Measurements from ENCODE around the gene ASAP2. TPM values are rescaled to one million over a fixed set of nuclear protein-coding genes. Genes with fewer than 3 reads are reported as not detected.

The ASAP2 gene
- total RNA-seq, 2 donors from 2014 or later = 58.1 to 61.7 TPM

GRCh38 chr2:9168821-9169221 is 37.8 kb upstream of the ASAP2 start:
- no peak overlapping the region for H3K27ac ChIP-seq
- H3K4me1 ChIP-seq = peaks cover 5% of the 10 kb centered on the region
- H3K36me3 ChIP-seq = no peaks in the 10 kb centered on the region
- H3K9me3 ChIP-seq = no peaks in the 10 kb centered on the region
- no peak overlapping the region for H3K4me3 ChIP-seq
- TF ChIP-seq CTCF (IDR thresholded peaks at IDR 0.05) = no peak
- intact Hi-C loops (cut with DNase I) = no loop called here
- no peak overlapping the region for H3K9ac ChIP-seq (ENCODE audit: low read depth in 2 of 2, low read length in 2 of 2)
- no peaks in the 10 kb centered on the region for H3K27me3 ChIP-seq
- no peak for DNase-seq

- Histone ChIP-seq H3K27ac (peak overlapping the region; percentile 58), H3K9ac (ENCODE audit: low read depth in 2 of 2, low read length in 2 of 2) (no peak overlapping the region), H3K4me1 (peaks cover 5% of the 10 kb centered on the region), H3K27me3 (no peaks in the 10 kb centered on the region), H3K36me3 (no peaks in the 10 kb centered on the region), H3K4me3 (no peak overlapping the region), H3K9me3 (no peaks in the 10 kb centered on the region)
- no peak for TF ChIP-seq CTCF (IDR thresholded peaks at IDR 0.05)
- DNase-seq = no peak
- intact Hi-C loops (cut with DNase I) = no loop called here
These were observed 37.1 kb upstream of the ASAP2 start for GRCh38 chr2:9169349-9170107.

- H3K27ac ChIP-seq = peak overlapping the region; percentile 58
- intact Hi-C loops (cut with DNase I) = no loop called here
- TF ChIP-seq CTCF (IDR thresholded peaks at IDR 0.05) = no peak
These were observed 36.0 kb upstream of the ASAP2 start for GRCh38 chr2:9170458-9171130.

GRCh38 chr2:9174771-9175437 is 31.7 kb upstream of the ASAP2 start:
- no peak for DNase-seq
- Histone ChIP-seq H3K27me3 (no peaks in the 10 kb centered on the region), H3K36me3 (no peaks in the 10 kb centered on the region), H3K9ac (ENCODE audit: low read depth in 2 of 2, low read length in 2 of 2) (peak overlapping the region in 1 of 2 donors; percentile 0), H3K4me1 (peaks cover 12% of the 10 kb centered on the region), H3K4me3 (no peak overlapping the region), H3K9me3 (no peaks in the 10 kb centered on the region), H3K27ac (no peak overlapping the region)
- intact Hi-C loops (cut with DNase I) = no loop called here
- no peak for TF ChIP-seq CTCF (IDR thresholded peaks at IDR 0.05)

More at GRCh38 chr2:9170458-9171130, 36.0 kb upstream of the ASAP2 start:
- peak; percentile 77 for DNase-seq
- Histone ChIP-seq H3K9ac (ENCODE audit: low read depth in 2 of 2, low read length in 2 of 2) (peak overlapping the region in 1 of 2 donors; percentile 56), H3K27me3 (no peaks in the 10 kb centered on the region), H3K4me3 (no peak overlapping the region), H3K4me1 (peaks cover 5% of the 10 kb centered on the region), H3K9me3 (no peaks in the 10 kb centered on the region), H3K36me3 (no peaks in the 10 kb centered on the region)

- H3K4me1 ChIP-seq = peaks cover 13% of the 10 kb centered on the region
- intact Hi-C loops (cut with DNase I) = no loop called here
- no peak overlapping the region for H3K4me3 ChIP-seq
- no peaks in the 10 kb centered on the region for H3K36me3 ChIP-seq
- peak; percentile 77 for DNase-seq
- peak overlapping the region; percentile 90 for H3K27ac ChIP-seq
- no peak for TF ChIP-seq CTCF (IDR thresholded peaks at IDR 0.05)
- H3K9me3 ChIP-seq = no peaks in the 10 kb centered on the region
- H3K9ac ChIP-seq (ENCODE audit: low read depth in 2 of 2, low read length in 2 of 2) = peak overlapping the region; percentile 44 to 89
- H3K27me3 ChIP-seq = no peaks in the 10 kb centered on the region
These were observed 28.3 kb upstream of the ASAP2 start for GRCh38 chr2:9178110-9178903.

All from colonic mucosa (tissue), 4 donors.